Sigmoid colon (tissue), 4 donors: Measurements from ENCODE around the gene CITED1.

Experiments used
- CTCF ChIP-seq, 4 experiments: fragments of 450-650 bp in 3 of 4; fragments of 200-600 bp in 1 of 4; IDR thresholded peaks; one replicate each; pipeline ENCODE4 v1.5.1; 2016 to 2019; ENCODE audit warnings: antibody characterized with exemption in 4 of 4, mild to moderate bottlenecking in 3 of 4, moderate library complexity in 2 of 4
- EP300 ChIP-seq, 4 donors: sonication (generic); formaldehyde crosslinking; IDR thresholded peaks; one replicate each; pipeline ENCODE4 v1.6.1; 2017; ENCODE audit warnings: antibody characterized with exemption in 4 of 4
- POLR2A ChIP-seq, 2 donors: fragments of 450-650 bp; IDR thresholded peaks; one replicate each; pipeline ENCODE4 v1.6.1; 2016; ENCODE audit warnings: antibody characterized with exemption in 2 of 2, mild to moderate bottlenecking in 2 of 2, moderate library complexity in 2 of 2
- POLR2AphosphoS5 ChIP-seq, 4 donors: sonication (generic); formaldehyde crosslinking; IDR thresholded peaks; one replicate each; pipeline ENCODE4 v1.6.1; 2017; ENCODE audit warnings: antibody characterized with exemption in 4 of 4

- TF ChIP-seq CTCF (IDR thresholded peaks at IDR 0.05) (no peak), POLR2A (IDR thresholded peaks at IDR 0.05) (no peak), POLR2AphosphoS5 (IDR thresholded peaks at IDR 0.05) (no peak), EP300 (IDR thresholded peaks at IDR 0.05) (no peak)
Measured at GRCh38 chrX:72271091-72271788, 34.5 kb downstream of the CITED1 start.
